VCaP (cell line): ENCODE results near the gene CLDN25.

Source experiments
- H3K27ac ChIP-seq: fragments of 450-650 bp; 2 replicates; pipeline ENCODE4 v1.5.1; 2017
- TF ChIP-seq, protein P1 (sequence below): fragments of 450-650 bp; conservative IDR thresholded peaks from 2 replicates; pipeline ENCODE4 v1.5.1; 2017; ENCODE audit warnings: mild to moderate bottlenecking, moderate library complexity

CLDN25 gene

DNA sequence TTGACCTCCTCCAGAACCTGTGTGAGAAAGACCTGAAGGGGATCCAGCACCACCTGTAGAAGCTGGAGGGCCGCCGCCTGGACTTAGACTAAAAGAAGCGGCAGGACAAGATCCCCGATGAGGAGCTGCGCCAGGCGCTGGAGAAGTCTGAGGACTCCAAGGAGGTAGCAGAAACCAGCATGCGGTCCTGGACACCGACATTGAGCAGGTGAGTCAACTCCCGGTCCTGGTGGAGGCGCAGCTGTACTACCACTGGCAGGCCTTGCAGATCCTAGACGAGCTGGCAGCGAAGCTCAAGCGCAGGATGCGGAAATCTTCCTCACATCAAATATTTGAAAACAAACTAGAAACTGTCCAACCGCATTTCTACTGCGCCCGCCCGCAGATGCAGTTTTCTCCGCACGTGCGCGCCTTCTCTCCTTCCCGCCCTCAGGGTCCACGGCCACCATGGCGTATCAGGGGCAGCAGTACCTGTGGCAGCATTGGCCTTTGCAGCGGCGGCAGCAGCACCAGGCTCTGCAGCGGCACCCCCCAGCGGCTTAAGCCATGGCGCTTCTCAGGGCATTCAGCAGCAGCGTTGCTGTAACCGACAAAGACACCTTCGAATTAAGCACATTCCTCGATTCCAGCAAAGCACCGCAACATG is 10.2 kb downstream of the CLDN25 start:
- H3K27ac ChIP-seq: no peak overlapping the region
- TF ChIP-seq, protein P1, sequence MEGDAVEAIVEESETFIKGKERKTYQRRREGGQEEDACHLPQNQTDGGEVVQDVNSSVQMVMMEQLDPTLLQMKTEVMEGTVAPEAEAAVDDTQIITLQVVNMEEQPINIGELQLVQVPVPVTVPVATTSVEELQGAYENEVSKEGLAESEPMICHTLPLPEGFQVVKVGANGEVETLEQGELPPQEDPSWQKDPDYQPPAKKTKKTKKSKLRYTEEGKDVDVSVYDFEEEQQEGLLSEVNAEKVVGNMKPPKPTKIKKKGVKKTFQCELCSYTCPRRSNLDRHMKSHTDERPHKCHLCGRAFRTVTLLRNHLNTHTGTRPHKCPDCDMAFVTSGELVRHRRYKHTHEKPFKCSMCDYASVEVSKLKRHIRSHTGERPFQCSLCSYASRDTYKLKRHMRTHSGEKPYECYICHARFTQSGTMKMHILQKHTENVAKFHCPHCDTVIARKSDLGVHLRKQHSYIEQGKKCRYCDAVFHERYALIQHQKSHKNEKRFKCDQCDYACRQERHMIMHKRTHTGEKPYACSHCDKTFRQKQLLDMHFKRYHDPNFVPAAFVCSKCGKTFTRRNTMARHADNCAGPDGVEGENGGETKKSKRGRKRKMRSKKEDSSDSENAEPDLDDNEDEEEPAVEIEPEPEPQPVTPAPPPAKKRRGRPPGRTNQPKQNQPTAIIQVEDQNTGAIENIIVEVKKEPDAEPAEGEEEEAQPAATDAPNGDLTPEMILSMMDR: no peak

DNA sequence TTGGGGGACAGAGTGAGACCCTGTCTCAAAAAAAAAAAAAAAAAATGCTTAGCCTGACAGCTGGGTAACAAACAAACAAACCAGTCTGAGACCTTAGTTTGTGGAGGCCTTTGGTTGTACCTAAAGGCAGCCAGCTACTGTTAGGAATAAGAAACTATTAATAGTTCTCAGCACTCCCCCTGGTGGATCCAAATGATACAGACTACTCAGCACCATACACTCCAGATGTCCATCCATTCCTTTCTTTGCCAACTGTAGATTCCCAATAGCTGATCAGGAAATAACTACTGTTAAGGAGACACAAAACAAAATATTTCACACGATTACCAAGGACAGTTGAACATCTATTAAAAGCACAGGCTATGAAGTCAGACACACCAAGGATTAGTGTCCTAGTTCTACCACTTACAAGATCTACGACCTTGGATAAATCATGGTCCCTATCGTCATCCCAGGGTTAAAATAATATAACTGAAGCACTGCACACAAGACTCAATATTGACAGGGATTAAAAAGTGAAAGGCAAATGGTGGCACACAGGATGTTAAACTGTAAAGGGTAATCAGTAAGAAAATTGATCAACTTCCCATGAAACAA is 17.2 kb downstream of the CLDN25 start:
- no peak overlapping the region for H3K27ac ChIP-seq
- TF ChIP-seq, protein P1: peak; percentile 88

DNA sequence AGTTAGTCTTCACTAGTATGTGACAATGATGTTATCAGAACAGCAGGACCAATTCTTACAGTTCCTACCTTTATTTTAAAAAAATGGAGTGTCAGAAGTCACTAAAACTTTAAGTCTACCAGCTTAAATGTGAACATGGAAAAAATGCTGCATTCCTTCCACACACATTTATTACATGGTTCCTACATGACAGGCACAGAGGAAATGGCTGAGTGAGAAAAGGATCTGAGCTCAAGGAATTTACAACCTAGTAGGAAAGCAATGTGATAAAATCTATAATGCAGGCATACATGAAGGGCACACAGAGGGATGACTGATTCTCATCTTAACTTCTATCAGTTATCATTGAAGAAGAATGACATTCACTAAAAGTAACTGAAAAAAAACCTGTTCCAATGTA is 23.0 kb downstream of the CLDN25 start:
- H3K27ac ChIP-seq: no peak overlapping the region
- TF ChIP-seq, protein P1: no peak

DNA sequence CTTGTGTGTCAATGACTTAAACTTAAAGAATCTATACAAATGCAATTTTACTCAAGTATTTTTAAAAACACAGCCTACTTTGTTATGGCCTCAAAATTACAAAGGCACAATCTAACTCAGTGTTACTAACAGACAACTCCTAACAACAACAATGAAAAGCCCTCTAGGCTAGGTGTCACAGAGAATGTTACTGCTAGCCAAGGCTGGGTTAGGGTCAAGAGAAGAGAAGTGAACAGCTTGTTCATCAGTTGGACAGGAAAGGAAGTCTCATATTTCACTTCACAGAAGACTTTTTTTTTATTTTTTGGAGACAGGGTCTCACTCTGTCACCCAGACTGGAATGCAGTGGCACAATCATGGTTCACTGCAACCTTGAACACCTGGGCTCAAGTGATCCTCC is 26.0 kb downstream of the CLDN25 start:
- H3K27ac ChIP-seq: no peak overlapping the region
- TF ChIP-seq, protein P1: no peak

DNA sequence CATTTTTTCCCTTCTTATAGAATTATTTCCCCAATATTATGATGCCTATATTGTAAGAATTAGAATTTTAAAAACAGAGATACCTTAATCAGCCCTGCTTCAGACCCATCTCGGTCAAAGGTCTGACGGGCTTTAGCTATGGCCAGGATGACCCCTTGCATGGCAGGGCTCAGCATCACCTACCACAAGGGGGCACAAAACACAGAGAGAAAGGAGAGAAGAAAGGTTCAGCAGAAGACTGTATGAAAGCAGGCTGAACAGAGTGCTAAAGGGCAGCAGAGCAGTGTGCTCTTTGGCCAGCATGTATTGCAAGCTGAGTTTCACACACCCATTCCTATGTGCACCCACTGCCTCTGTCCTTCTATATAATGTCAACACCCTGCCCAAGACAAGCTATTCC is 26.8 kb downstream of the CLDN25 start:
- TF ChIP-seq, protein P1: peak; percentile 83
- H3K27ac ChIP-seq: no peak overlapping the region

DNA sequence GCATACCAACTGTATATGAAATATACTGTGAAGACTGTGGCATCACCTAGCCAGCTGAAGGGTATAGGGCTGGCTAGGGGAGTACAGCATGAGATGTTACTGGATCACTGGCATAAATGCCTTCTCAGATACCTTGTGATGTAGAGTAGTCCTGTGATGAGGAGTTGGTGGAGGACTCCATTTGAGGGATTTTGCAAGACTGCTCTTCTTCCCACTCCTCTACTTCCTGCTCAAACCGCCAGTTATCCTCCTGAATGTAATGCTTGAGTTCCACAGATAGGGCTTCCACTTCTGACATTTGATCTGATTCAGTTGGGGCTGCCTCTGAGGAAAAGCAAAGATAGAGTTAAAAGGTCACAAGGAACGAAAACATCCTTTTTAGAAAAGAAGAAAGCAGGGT is 29.3 kb downstream of the CLDN25 start:
- TF ChIP-seq, protein P1: no peak

DNA sequence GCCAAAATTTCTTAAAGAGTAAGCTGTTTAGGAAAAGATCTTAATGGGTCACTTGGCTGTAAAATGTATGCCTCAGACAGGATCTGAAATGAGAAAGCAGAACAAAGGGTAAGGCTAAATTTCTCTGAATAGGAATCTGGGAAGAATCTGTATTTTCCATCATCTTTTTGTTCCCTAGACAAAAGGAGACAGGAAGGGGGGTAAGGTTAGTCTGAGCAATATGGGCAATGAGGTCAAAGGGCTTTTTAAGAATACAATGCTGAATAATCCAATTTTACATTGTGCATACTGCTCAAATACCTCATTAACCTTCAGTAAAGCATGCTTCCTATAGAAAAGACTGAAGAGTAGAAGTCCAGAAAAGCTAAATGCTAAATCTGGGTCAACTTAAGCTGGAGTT is 34.6 kb downstream of the CLDN25 start:
- no peak overlapping the region for H3K27ac ChIP-seq
- TF ChIP-seq, protein P1: no peak

More for the DNA sequence above, 29.3 kb downstream of the CLDN25 start:
- H3K27ac ChIP-seq: no peak overlapping the region
